ENCODE data around the gene PCDHA6. TPM values are rescaled to one million over a fixed set of nuclear protein-coding genes. Genes with fewer than 3 reads are reported as not detected.
"Not testable (repeated sequence)": the region's sequence is repeated elsewhere in the genome, so short reads cannot be mapped to it uniquely, and the experiment has no call there.

The PCDHA6 gene
- total RNA-seq, 1 experiment from 2014 or later, result not detected

DNA sequence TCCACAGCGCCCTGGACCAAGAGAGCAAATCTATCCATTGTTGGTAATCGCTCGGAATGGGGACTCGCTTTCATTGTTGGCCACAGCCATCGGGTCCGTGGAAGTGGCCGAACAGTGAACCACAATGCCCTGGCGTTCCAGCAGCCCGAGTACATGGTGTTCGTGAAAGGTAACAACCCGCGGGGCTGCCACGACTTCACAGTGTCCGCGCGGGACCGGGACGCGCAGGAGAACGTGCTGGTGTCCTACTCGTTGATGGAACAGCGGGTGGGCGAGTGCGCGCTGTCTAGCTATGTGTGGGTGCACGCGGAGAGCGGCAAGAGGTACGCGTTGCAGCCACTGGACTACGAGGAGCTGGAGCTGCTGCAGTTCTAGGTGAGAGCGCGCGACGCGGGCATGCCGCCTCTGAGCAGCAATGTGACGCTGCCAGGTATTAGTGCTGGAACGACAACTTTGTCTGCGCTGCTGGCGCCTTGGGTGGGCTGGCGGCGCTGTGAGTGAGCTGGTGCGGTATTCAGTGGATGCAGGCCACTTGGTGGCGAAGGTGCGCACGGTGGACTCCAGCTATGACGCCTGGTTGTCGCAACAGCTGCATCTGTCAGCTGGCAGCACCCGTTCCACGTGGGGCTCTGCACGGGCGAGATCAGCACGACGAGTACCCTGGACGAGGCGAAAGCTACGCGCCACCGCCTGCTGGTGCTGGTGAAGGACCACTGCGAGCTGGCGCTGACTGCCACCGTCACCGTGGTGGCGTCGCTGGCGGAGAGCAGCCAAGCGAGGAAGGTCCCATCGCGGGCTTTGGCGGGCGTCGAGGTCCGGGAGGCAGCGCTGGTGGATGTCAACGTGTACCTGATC is 34.9 kb downstream of the PCDHA6 start:
- Histone ChIP-seq H3K27me3 (replicated peaks) (no peaks in the 10 kb centered on the region), H3K4me3 (no peak overlapping the region), H3K4me1 (replicated peaks) (no peaks in the 10 kb centered on the region), H3K9me3 (replicated peaks) (peaks cover 38% of the 10 kb centered on the region), H3K36me3 (no peaks in the 10 kb centered on the region), H3K27ac (no peak overlapping the region)
- no peak for DNase-seq (ENCODE audit: low read depth in 1 of 2, low spot score in 2 of 2)

DNA sequence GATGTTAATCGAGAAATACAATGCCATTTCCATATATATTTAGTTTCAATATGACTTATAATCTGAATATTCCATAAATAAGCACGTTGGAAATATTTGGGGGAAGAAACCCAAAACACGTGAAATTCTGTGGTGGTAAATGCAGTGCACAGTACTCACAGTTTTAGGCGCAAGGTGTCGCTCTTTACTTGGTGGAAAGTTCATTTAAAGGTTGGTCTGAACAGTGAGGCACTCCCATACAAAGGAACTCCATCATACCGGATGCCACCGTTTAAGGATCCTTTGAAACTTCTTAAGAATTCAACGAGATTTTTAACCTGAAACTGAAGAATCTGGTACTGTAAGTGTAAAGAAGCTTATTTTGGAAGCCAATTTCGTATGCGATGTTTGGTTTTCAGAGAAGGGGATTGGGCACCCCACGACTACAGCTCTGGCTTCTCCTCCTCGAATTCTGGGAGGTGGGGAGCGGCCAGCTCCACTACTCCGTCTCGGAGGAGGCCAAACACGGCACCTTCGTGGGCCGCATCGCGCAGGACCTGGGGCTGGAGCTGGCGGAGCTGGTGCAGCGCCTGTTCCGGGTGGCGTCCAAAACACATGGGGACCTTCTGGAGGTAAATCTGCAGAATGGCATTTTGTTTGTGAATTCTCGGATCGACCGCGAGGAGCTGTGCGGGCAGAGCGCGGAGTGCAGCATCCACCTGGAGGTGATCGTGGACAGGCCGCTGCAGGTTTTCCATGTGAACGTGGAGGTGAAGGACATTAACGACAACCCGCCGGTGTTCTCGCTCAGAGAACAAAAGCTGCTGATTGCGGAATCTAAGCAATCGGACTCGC is 41.2 kb downstream of the PCDHA6 start, which contains the start of gene PCDHA11:
Gene PCDHA11, plus strand, starts transcription at position 237 of the 834 bp plus-strand sequence. Its CDS starts 147 bp downstream, at position 384.
- peaks cover 21% of the 10 kb centered on the region for H3K9me3 ChIP-seq (replicated peaks)
- no peaks in the 10 kb centered on the region for H3K27me3 ChIP-seq (replicated peaks)
- H3K36me3 ChIP-seq, result no peaks in the 10 kb centered on the region
- no peak for DNase-seq (ENCODE audit: low read depth in 1 of 2, low spot score in 2 of 2)
- no peaks in the 10 kb centered on the region for H3K4me1 ChIP-seq (replicated peaks)
- H3K4me3 ChIP-seq, result no peak within 1 kb of the TSS
- H3K27ac ChIP-seq, result no peak within 1 kb of the TSS

DNA sequence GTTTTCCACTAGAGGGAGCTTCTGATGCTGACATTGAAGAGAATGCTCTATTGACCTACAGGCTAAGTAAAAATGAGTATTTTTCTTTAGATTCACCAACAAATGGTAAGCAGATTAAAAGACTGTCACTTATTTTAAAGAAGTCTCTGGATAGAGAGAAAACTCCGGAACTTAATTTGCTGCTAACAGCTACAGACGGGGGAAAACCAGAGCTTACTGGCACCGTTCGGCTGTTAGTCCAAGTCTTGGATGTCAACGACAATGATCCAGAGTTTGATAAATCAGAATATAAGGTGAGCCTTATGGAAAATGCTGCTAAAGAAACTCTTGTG is 41.8 kb downstream of the PCDHA6 start:
- H3K4me3 ChIP-seq, result no peak overlapping the region
- no peak for DNase-seq (ENCODE audit: low read depth in 1 of 2, low spot score in 2 of 2)
- no peaks in the 10 kb centered on the region for H3K36me3 ChIP-seq
- no peaks in the 10 kb centered on the region for H3K4me1 ChIP-seq (replicated peaks)
- no peaks in the 10 kb centered on the region for H3K27me3 ChIP-seq (replicated peaks)
- no peak overlapping the region for H3K27ac ChIP-seq
- peaks cover 20% of the 10 kb centered on the region for H3K9me3 ChIP-seq (replicated peaks)

DNA sequence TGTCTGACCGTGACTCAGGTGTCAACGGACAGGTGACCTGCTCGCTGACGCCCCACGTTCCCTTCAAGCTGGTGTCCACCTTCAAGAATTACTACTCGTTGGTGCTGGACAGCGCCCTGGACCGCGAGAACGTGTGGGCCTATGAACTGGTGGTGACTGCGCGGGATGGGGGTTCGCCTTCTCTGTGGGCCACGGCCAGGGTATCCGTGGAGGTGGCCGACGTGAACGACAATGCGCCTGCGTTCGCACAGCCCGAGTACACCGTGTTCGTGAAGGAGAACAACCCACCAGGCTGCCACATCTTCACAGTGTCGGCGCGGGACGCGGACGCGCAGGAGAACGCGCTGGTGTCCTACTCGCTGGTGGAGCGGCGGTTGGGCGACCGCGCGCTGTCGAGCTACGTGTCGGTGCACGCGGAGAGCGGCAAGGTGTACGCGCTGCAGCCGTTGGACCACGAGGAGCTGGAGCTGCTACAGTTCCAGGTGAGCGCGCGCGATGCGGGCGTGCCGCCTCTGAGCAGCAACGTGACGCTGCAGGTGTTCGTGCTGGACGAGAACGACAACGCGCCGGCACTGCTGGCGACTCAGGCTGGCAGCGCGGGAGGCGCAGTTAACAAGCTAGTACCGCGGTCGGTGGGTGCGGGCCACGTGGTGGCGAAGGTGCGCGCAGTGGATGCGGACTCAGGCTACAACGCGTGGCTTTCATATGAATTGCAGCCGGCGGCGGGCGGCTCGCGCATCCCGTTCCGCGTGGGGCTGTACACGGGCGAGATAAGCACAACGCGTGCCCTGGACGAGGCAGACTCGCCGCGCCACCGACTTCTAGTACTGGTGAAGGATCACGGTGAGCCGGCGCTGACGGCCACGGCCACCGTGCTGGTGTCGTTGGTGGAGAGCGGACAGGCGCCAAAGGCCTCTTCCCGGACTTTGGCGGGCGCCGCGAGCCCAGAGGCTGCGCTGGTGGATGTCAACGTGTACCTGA is 42.8 kb downstream of the PCDHA6 start:
- no peak for DNase-seq (ENCODE audit: low read depth in 1 of 2, low spot score in 2 of 2)
- Histone ChIP-seq H3K27ac (no peak overlapping the region), H3K9me3 (replicated peaks) (peaks cover 23% of the 10 kb centered on the region), H3K27me3 (replicated peaks) (no peaks in the 10 kb centered on the region), H3K4me1 (replicated peaks) (no peaks in the 10 kb centered on the region), H3K4me3 (no peak overlapping the region), H3K36me3 (no peaks in the 10 kb centered on the region)

DNA sequence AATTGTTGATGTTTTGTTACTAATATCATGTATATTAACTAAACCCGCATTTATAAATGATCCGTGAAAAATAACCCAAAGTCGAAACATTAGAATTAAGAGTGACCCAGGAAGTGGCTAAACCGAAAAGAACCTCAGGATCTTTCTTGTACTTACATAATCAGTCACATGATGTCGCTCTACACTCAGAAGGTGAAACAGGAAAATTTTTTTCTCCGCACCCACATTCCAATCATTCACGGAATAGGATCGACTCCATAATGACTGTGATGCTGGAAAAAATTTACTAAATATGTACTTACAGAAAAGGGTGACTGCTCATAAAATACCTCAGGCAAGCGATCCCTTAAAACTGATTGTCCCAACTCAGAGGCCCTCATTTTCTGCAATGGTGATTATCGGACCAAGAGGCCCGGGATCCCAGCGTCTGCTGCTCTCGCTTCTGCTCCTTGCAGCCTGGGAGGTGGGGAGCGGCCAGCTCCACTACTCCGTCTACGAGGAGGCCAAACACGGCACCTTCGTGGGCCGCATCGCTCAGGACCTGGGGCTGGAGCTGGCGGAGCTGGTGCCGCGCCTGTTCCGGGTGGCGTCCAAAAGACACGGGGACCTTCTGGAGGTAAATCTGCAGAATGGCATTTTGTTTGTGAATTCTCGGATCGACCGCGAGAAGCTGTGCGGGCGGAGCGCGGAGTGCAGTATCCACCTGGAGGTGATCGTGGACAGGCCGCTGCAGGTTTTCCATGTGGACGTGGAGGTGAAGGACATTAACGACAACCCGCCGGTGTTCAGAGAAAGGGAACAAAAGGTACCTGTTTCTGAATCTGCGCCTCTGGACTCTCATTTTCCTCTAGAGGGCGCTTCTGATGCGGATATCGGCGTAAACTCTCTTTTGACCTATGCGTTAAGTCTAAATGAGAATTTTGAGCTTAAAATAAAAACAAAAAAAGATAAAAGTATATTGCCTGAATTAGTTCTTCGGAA is 47.6 kb downstream of the PCDHA6 start, which contains the start of gene PCDHA12:
Gene PCDHA12, plus strand, starts transcription at position 224 of the 981 bp plus-strand sequence. Its CDS starts 165 bp downstream, at position 389.
- Histone ChIP-seq H3K4me3 (no peak within 1 kb of the TSS), H3K4me1 (replicated peaks) (no peaks in the 10 kb centered on the region), H3K36me3 (no peaks in the 10 kb centered on the region), H3K9me3 (replicated peaks) (peaks cover 27% of the 10 kb centered on the region), H3K27me3 (replicated peaks) (no peaks in the 10 kb centered on the region), H3K27ac (no peak within 1 kb of the TSS)
- DNase-seq (ENCODE audit: low read depth in 1 of 2, low spot score in 2 of 2), result no peak

DNA sequence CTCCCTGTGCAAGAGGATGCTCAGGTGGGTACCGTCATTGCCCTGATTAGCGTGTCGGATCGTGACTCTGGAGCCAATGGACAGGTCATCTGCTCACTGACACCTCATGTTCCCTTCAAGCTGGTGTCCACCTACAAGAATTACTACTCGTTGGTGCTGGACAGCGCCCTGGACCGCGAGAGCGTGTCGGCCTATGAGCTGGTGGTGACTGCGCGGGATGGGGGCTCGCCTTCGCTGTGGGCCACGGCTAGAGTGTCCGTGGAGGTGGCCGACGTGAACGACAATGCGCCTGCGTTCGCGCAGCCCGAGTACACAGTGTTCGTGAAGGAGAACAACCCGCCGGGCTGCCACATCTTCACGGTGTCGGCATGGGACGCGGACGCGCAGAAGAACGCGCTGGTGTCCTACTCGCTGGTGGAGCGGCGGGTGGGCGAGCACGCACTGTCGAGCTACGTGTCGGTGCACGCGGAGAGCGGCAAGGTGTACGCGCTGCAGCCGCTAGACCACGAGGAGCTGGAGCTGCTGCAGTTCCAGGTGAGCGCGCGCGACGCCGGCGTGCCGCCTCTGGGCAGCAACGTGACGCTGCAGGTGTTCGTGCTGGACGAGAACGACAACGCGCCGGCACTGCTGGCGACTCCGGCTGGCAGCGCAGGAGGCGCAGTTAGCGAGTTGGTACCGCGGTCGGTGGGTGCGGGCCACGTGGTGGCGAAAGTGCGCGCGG is 48.9 kb downstream of the PCDHA6 start:
- H3K27me3 ChIP-seq (replicated peaks); H3K27ac ChIP-seq; H3K36me3 ChIP-seq; H3K4me3 ChIP-seq; H3K4me1 ChIP-seq (replicated peaks); DNase-seq (ENCODE audit: low read depth in 1 of 2, low spot score in 2 of 2): not testable (repeated sequence)
- H3K9me3 ChIP-seq (replicated peaks), result peaks cover 19% of the 10 kb centered on the region

DNA sequence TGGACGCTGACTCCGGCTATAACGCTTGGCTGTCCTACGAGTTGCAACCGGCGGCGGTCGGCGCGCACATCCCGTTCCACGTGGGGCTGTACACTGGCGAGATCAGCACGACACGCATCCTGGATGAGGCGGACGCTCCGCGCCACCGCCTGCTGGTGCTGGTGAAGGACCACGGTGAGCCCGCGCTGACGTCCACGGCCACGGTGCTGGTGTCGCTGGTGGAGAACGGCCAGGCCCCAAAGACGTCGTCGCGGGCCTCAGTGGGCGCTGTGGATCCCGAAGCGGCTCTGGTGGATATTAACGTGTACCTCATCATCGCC is 49.5 kb downstream of the PCDHA6 start:
- peaks cover 20% of the 10 kb centered on the region for H3K9me3 ChIP-seq (replicated peaks)

More for the DNA sequence above, 49.5 kb downstream of the PCDHA6 start:
- no peak for DNase-seq (ENCODE audit: low read depth in 1 of 2, low spot score in 2 of 2)
- Histone ChIP-seq H3K27ac (no peak overlapping the region), H3K36me3 (no peaks in the 10 kb centered on the region), H3K4me1 (replicated peaks) (no peaks in the 10 kb centered on the region), H3K4me3 (no peak overlapping the region), H3K27me3 (replicated peaks) (no peaks in the 10 kb centered on the region)

Other genes starting within 250 kb of the PCDHA6 start
- 7.6 and 10.3 TPM in 2 replicates for gene CD14, start 194.8 kb upstream of the PCDHA6 start, total RNA-seq (2014; rRNA removed; shearing (Covaris generic))
- 17.9 and 100 TPM in 2 replicates for gene TMCO6, start 188.5 kb upstream of the PCDHA6 start, total RNA-seq (2014; rRNA removed; shearing (Covaris generic))
- 125 and 176 TPM in 2 replicates for gene NDUFA2, start 180.3 kb upstream of the PCDHA6 start, total RNA-seq (2014; rRNA removed; shearing (Covaris generic))
- 130 and 154 TPM in 2 replicates for gene IK, start 180.1 kb upstream of the PCDHA6 start, total RNA-seq (2014; rRNA removed; shearing (Covaris generic))
- 16.0 and 20.8 TPM in 2 replicates for gene WDR55, start 163.1 kb upstream of the PCDHA6 start, total RNA-seq (2014; rRNA removed; shearing (Covaris generic))
- gene DND1, start 154.4 kb upstream of the PCDHA6 start, total RNA-seq (2014; rRNA removed; shearing (Covaris generic)), result 0.16 and 1.2 TPM in 2 replicates
- 133 and 135 TPM in 2 replicates for gene HARS1, start 136.6 kb upstream of the PCDHA6 start, total RNA-seq (2014; rRNA removed; shearing (Covaris generic))
- gene HARS2, start 136.5 kb upstream of the PCDHA6 start, total RNA-seq (2014; rRNA removed; shearing (Covaris generic)), result 51.8 and 53.0 TPM in 2 replicates
- gene ZMAT2, start 127.5 kb upstream of the PCDHA6 start, total RNA-seq (2014; rRNA removed; shearing (Covaris generic)), result 99.1 and 114 TPM in 2 replicates
- not detected in 2 replicates for gene PCDHA1, start 41.8 kb upstream of the PCDHA6 start, total RNA-seq (2014; rRNA removed; shearing (Covaris generic))
- not detected in 2 replicates for gene PCDHA2, start 33.1 kb upstream of the PCDHA6 start, total RNA-seq (2014; rRNA removed; shearing (Covaris generic))
- gene PCDHA3, start 26.9 kb upstream of the PCDHA6 start, total RNA-seq (2014; rRNA removed; shearing (Covaris generic)), result 0.05 TPM in 1 of 2 replicates, not detected in the other
- 0.50 TPM in 1 of 2 replicates, not detected in the other for gene PCDHA4, start 20.9 kb upstream of the PCDHA6 start, total RNA-seq (2014; rRNA removed; shearing (Covaris generic))
- gene PCDHA5, start 6.3 kb upstream of the PCDHA6 start, total RNA-seq (2014; rRNA removed; shearing (Covaris generic)), result not detected in 2 replicates
- gene PCDHA7, start 6.3 kb downstream of the PCDHA6 start, total RNA-seq (2014; rRNA removed; shearing (Covaris generic)), result 0.03 TPM in 1 of 2 replicates, not detected in the other
- 0.13 TPM in 1 of 2 replicates, not detected in the other for gene PCDHA8, start 13.2 kb downstream of the PCDHA6 start, total RNA-seq (2014; rRNA removed; shearing (Covaris generic))
- under 0.01 TPM in 1 of 2 replicates, not detected in the other for gene PCDHA9, start 20.4 kb downstream of the PCDHA6 start, total RNA-seq (2014; rRNA removed; shearing (Covaris generic))
- gene PCDHA10, start 27.9 kb downstream of the PCDHA6 start, total RNA-seq (2014; rRNA removed; shearing (Covaris generic)), result not detected in 2 replicates
- gene PCDHA11, start 41.0 kb downstream of the PCDHA6 start, total RNA-seq (2014; rRNA removed; shearing (Covaris generic)), result not detected in 2 replicates
- not detected in 2 replicates for gene PCDHA12, start 47.3 kb downstream of the PCDHA6 start, total RNA-seq (2014; rRNA removed; shearing (Covaris generic))
- not detected in 2 replicates for gene PCDHA13, start 54.2 kb downstream of the PCDHA6 start, total RNA-seq (2014; rRNA removed; shearing (Covaris generic))
- 0.28 TPM in 1 of 2 replicates, not detected in the other for gene PCDHAC1, start 98.3 kb downstream of the PCDHA6 start, total RNA-seq (2014; rRNA removed; shearing (Covaris generic))
- gene PCDHAC2, start 138.5 kb downstream of the PCDHA6 start, total RNA-seq (2014; rRNA removed; shearing (Covaris generic)), result 0.03 TPM in 1 of 2 replicates, not detected in the other
- gene PCDHB1, start 223.4 kb downstream of the PCDHA6 start, total RNA-seq (2014; rRNA removed; shearing (Covaris generic)), result not detected in 2 replicates

All from SJSA1 (cell line).